ENCODE measurements around the gene FREM2.

DNA sequence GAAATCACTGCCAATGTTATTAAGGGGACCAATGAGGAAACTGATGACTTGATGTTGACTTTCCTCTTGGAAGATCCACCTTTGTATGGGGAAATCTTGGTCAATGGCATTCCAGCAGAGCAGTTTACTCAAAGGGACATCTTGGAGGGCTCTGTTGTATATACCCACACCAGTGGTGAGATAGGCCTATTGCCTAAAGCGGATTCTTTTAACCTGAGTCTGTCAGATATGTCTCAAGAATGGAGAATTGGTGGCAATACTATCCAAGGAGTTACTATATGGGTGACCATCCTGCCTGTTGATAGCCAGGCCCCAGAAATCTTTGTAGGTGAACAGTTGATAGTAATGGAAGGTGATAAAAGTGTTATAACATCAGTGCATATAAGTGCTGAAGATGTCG is 3.4 kb downstream of the FREM2 start:
- TF ChIP-seq, protein P1, sequence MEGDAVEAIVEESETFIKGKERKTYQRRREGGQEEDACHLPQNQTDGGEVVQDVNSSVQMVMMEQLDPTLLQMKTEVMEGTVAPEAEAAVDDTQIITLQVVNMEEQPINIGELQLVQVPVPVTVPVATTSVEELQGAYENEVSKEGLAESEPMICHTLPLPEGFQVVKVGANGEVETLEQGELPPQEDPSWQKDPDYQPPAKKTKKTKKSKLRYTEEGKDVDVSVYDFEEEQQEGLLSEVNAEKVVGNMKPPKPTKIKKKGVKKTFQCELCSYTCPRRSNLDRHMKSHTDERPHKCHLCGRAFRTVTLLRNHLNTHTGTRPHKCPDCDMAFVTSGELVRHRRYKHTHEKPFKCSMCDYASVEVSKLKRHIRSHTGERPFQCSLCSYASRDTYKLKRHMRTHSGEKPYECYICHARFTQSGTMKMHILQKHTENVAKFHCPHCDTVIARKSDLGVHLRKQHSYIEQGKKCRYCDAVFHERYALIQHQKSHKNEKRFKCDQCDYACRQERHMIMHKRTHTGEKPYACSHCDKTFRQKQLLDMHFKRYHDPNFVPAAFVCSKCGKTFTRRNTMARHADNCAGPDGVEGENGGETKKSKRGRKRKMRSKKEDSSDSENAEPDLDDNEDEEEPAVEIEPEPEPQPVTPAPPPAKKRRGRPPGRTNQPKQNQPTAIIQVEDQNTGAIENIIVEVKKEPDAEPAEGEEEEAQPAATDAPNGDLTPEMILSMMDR (IDR thresholded peaks at IDR 0.05): no peak
- no peak for TF ChIP-seq POLR2A (IDR thresholded peaks at IDR 0.05)
